ENCODE results near the gene DHRS7C.

DHRS7C gene, protein sequence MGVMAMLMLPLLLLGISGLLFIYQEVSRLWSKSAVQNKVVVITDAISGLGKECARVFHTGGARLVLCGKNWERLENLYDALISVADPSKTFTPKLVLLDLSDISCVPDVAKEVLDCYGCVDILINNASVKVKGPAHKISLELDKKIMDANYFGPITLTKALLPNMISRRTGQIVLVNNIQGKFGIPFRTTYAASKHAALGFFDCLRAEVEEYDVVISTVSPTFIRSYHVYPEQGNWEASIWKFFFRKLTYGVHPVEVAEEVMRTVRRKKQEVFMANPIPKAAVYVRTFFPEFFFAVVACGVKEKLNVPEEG

DNA sequence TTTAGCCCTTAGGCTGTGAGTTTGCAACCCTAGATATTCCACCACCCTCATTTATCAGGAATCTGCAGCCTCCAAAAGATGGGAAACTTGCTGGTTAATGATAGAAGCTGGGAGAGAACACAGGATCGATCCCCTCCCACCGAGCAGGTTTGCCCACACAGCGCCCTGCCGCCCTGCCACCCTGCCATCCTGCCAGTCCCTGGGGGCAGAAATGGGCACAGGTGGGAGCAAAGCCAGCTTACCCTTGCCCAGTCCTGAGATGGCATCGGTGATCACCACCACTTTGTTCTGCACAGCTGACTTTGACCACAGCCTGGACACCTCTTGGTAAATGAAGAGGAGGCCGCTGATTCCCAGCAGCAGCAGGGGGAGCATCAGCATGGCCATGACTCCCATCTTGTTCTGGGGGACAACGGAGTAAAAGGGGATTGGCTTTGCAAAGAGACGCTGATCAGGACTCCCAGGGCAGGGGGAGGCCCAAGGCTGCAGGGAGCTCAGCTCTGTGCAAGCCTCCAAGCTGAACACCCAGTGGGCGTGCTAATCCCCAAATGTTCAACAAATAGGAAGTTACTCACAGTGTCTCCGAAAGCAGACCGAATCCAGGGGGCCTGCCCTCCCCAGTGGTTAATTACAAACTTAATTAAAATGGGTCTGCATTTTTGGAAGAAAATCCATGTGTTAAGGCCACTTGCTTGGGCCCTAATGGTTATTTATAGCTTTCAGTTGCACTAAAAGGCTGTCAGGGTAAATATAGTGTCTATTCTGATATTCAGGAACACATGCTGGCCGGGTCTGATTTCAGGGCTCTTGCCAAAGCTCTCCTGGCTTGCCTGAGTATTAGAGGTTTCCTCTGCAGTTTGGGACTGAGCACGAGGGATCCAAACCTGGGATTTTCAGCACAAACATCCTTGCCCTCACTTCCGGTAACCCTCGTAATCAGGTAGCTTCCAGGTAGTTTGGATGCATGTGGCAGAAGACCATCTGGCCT, at the start of gene DHRS7C:
TSS of gene DHRS7C (minus strand) at position 704 of the 988 bp plus-strand sequence. CDS start at position 396, 308 bp downstream.
- H3K4me1 Mint-ChIP-seq: no peaks in the 10 kb centered on the region
- H3K4me3 Mint-ChIP-seq: no peak within 1 kb of the TSS
- DNase-seq (ENCODE audit: low spot score in 2 of 2) (no peak), ATAC-seq (ENCODE audit: low read depth) (no peak)
- H3K27me3 Mint-ChIP-seq: peaks cover 6% of the 10 kb centered on the region
- H3K9me3 Mint-ChIP-seq: no peaks in the 10 kb centered on the region
- no peaks in the 10 kb centered on the region for H3K36me3 Mint-ChIP-seq
- no peak within 1 kb of the TSS for H3K27ac Mint-ChIP-seq

DNA sequence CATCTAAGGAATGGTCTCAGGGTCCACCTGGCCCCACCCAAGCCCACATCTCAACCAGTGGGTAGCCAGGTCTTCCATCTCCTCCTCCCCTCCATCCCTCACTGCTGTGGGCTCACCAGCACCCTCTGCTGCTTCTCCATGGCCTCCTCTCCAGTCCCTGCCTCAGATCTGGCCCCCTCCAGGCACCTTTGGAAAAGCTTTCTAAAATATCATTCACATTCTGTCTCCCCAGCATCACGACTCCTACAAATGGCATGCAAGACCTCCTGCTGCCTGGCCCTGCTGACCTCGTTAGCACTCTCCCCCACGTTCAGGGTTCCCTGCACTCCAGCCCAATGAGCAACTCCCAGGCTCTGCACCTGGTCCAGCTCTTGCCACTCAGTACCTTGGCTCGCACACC, 48.0 kb upstream of the DHRS7C start:
- ATAC-seq (ENCODE audit: low read depth) (no peak), DNase-seq (ENCODE audit: low spot score in 2 of 2) (no peak)
- Mint-ChIP-seq H3K9me3 (peaks cover 3% of the 10 kb centered on the region), H3K4me3 (no peak overlapping the region), H3K4me1 (no peaks in the 10 kb centered on the region), H3K27ac (no peak overlapping the region), H3K36me3 (no peaks in the 10 kb centered on the region), H3K27me3 (peaks cover 9% of the 10 kb centered on the region)

DNA sequence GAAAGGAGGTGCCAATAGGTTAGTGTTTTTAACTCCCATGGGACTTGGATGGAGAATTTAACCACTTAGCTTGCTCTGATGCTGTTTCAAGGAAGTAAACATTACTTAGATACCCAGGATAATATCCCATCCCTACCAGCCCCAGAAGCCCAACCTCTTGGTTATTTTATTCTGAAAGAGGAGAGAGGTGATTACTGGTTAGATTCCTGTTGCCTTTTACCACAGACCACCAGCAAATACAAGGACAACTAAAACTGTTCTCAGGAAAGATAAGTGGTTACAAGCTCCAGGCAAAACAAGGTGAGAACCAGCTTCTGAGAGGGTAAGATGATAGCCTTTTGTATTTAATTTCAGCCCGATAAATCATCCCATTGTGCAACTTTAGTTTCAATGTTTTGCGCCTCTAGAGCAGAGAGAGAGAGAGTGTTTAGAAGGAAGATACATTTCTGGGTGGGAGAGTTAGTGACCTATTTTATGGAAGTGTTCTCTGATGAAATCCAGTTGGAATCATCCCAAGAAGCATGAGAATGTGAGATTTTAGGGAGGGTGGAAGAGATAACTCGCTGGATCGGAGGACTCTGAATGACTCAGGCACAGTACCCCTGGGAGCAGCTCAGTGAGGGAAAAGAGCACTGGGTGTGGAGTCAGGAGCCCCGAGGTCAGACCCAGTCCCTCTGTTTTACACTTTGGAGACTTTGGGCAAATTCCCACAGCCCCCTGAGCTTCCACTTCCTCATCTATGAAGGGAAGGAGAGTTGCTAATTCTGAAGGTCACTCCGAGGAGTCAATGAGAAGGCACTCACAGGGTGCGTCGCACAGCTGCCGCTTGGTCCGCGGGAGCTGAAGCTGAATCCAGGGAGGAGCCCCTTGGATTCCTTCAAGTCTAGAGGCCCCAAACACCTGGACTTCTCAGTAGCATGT, 46.4 kb upstream of the DHRS7C start:
- DNase-seq (ENCODE audit: low spot score in 2 of 2) (no peak), ATAC-seq (ENCODE audit: low read depth) (no peak)
- no peak overlapping the region for H3K27ac Mint-ChIP-seq
- no peak overlapping the region for H3K4me3 Mint-ChIP-seq
- H3K9me3 Mint-ChIP-seq: peaks cover 3% of the 10 kb centered on the region
- H3K27me3 Mint-ChIP-seq: peaks cover 5% of the 10 kb centered on the region
- no peaks in the 10 kb centered on the region for H3K36me3 Mint-ChIP-seq
- H3K4me1 Mint-ChIP-seq: no peaks in the 10 kb centered on the region

DNA sequence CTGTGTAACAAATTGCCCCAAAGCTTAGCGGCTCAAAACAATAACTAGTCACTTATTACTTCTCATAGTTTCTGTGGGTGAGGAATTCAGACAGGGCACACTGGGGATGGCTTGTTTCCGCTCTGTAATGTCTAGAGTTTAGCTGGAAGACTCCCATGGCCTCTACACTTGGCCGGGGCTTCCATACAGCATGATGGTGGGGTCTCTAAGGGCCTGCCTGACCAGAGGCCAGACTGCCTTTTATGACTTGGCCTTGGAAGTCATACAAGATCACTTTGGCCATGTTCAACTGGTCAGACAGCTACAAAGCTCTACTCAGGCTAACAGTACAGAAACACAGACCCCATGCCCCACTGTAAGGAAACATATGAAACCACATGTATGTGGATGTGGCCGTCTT, 42.5 kb upstream of the DHRS7C start:
- Mint-ChIP-seq H3K9me3 (no peaks in the 10 kb centered on the region), H3K36me3 (no peaks in the 10 kb centered on the region), H3K27me3 (peaks cover under 1% of the 10 kb centered on the region), H3K4me3 (no peak overlapping the region), H3K27ac (no peak overlapping the region), H3K4me1 (no peaks in the 10 kb centered on the region)
- no peak for ATAC-seq (ENCODE audit: low read depth)
- DNase-seq (ENCODE audit: low spot score in 2 of 2): no peak

DNA sequence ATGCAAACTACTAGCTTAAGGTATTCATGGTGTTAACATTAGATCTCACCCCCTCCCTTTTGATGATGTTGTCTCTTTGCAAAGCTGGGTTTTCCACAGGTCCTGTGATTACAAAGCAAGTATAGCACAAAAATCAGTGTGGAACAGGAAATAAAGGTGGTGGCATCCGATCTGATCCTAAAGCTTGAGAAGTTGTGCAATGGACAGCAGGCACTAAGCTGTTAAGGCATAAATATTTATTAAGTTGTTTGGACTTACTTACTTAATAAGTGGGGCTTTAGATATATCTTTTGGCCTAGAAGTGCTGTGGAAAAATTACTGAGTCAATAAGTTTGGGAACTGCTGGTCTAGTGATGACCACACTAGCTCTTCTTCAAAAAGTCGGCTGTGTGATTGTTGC, 39.3 kb upstream of the DHRS7C start:
- no peak for ATAC-seq (ENCODE audit: low read depth)
- H3K27me3 Mint-ChIP-seq: no peaks in the 10 kb centered on the region
- H3K4me3 Mint-ChIP-seq: no peak overlapping the region
- H3K9me3 Mint-ChIP-seq: no peaks in the 10 kb centered on the region
- no peaks in the 10 kb centered on the region for H3K4me1 Mint-ChIP-seq
- H3K27ac Mint-ChIP-seq: no peak overlapping the region
- H3K36me3 Mint-ChIP-seq: no peaks in the 10 kb centered on the region
- DNase-seq (ENCODE audit: low spot score in 2 of 2): no peak

DNA sequence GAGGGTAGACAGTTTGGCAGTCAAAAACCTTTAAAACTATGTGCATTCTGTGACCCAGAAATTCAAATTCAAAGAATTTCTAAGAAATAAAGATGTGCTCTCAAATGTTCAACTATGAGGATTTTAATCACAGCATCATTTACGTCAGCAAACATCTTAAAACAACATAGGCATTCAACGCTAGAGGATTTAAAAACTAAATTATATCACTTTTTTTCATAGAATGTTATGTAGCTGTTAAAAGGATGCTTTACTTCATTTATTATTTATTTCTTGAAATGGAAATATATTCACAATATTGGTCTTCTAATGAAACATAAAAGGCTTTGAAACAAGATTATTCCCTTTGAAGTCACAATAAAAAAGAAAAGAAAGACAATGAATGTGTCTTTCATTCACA, 38.0 kb upstream of the DHRS7C start:
- no peaks in the 10 kb centered on the region for H3K36me3 Mint-ChIP-seq
- no peaks in the 10 kb centered on the region for H3K9me3 Mint-ChIP-seq
- H3K27me3 Mint-ChIP-seq: no peaks in the 10 kb centered on the region
- no peak overlapping the region for H3K27ac Mint-ChIP-seq
- DNase-seq (ENCODE audit: low spot score in 2 of 2) (no peak), ATAC-seq (ENCODE audit: low read depth) (no peak)
- H3K4me1 Mint-ChIP-seq: no peaks in the 10 kb centered on the region
- no peak overlapping the region for H3K4me3 Mint-ChIP-seq

DNA sequence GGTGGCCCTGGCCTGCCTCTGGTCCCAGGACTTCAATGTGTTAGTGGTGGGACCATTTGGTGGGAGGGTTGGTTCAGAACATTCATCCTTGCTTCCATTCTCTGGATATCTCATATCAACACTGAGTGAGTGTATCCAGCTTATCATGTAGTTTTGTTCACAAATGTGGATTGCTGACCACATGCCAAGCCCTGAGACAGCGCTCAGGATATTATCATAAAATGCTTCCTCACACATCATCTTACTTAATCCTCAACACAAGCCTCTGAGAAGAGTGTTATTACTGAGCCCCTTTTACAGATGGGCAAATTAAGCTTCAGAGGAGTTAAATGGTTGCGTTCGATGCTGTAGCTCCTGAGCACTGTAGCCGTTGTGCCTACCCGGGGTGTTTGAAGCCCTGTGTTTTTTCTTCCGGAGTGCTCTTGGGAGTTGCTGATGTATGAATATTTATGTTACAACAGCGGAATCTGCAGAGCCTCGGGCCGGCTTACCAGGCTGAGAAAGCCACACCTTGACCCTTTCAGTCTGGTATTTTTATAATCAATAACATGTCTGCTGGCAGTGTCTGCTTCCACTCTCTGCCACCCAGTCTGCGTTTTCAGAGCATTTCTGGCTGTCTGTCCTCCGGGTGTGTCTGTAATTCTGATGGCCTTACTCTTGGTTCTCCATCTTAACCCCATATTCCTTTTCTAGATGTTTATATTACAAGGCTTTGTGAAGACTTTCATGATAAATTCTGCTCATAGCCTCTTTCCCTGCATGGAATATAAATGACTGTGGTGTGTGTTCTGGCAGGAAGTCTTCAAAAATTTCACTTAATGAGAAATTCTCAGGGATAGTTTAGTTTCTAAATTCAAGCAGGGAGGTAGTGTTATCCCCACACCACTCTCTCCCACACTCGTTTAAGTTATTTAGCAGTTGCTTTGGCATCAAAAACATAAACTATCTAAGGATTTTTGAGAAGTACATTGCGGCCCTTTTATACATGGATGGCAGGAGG, 37.2 kb upstream of the DHRS7C start:
- no peaks in the 10 kb centered on the region for H3K4me1 Mint-ChIP-seq
- no peak for ATAC-seq (ENCODE audit: low read depth)
- H3K9me3 Mint-ChIP-seq: no peaks in the 10 kb centered on the region
- H3K27me3 Mint-ChIP-seq: no peaks in the 10 kb centered on the region
- no peak for DNase-seq (ENCODE audit: low spot score in 2 of 2)
- H3K4me3 Mint-ChIP-seq: no peak overlapping the region
- H3K27ac Mint-ChIP-seq: no peak overlapping the region
- H3K36me3 Mint-ChIP-seq: no peaks in the 10 kb centered on the region

DNA sequence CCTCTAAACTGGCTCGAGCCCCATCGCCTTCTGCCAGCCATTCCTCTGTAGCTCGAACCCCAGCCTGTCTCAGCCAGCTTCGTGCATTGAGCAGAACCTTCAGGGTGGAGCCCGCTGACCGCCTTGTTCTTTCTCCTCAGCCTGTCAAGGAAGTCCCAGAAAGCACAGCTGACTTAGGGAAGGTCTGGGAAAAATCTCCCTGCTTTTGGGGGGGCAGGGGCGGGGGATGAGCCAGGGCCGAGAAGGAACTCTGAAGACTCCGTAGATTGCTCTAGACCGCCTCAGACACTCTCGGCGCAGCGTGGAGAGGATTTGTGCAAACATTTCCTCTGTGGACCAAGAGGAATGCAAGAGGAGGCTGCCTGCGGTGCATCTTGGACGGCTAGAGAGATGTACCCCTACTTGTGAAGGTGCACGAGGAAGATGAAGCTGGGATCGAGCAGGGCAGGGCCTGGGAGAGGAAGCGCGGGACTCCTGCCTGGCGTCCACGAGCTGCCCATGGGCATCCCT, 34.3 kb upstream of the DHRS7C start, which contains the start of gene GLP2R:
TSS of gene GLP2R (plus strand) at position 284 of the 510 bp plus-strand sequence. CDS start at position 424, 140 bp downstream.
- Mint-ChIP-seq H3K27me3 (peaks cover 3% of the 10 kb centered on the region), H3K27ac (no peak within 1 kb of the TSS), H3K36me3 (no peaks in the 10 kb centered on the region), H3K4me3 (no peak within 1 kb of the TSS), H3K9me3 (peaks cover 3% of the 10 kb centered on the region), H3K4me1 (no peaks in the 10 kb centered on the region)
- ATAC-seq (ENCODE audit: low read depth) (no peak), DNase-seq (ENCODE audit: low spot score in 2 of 2) (no peak)

DNA sequence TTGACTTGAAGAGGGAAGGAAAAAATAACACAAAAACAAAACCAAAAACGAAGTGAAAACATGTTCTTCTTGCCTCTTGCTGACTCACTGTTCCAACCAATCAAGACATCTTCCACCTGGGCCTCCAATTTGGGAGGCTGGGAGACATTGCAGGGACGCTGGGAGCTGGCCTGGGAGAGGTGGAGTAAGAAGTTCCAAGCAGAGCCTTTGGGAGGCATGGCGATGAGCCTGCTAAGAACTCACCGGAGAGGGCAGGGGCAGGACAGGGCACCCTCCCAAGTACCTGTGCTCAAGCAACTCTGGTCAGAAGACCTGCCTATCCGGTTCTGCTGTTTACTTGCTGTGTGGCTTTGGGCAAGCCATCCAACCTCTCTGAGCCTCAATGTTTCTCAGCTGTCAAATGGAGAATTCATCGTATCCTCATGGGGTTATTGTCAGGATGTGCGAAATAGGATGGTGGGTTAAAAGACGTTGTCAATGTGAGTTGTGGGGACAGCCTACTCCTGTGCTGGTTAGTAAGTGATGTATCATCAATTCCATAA, 33.5 kb upstream of the DHRS7C start:
- H3K36me3 Mint-ChIP-seq: no peaks in the 10 kb centered on the region
- DNase-seq (ENCODE audit: low spot score in 2 of 2) (no peak), ATAC-seq (ENCODE audit: low read depth) (no peak)
- peaks cover 3% of the 10 kb centered on the region for H3K9me3 Mint-ChIP-seq
- H3K27ac Mint-ChIP-seq: no peak overlapping the region
- peaks cover 3% of the 10 kb centered on the region for H3K27me3 Mint-ChIP-seq
- no peaks in the 10 kb centered on the region for H3K4me1 Mint-ChIP-seq
- H3K4me3 Mint-ChIP-seq: no peak overlapping the region

DNA sequence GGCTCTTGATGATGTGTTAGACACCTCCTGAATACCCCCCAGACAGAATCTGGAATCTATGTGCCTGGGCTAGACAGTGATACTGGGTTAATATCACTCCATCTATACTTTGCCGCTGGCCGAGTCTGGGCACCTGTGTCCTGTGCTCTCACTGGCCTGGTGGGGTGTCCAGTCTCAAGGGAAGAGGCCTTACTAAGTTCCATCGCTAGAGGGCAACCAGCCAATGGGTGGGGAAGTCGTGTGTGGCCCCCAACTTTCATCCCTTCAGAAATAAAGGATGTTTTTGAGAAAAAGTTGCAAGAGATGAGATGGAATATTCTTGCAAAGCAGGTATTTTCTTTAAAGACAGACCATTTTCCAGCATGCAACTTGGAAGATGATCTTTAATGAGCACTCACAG, 32.7 kb upstream of the DHRS7C start:
- Mint-ChIP-seq H3K4me1 (no peaks in the 10 kb centered on the region), H3K4me3 (no peak overlapping the region), H3K36me3 (no peaks in the 10 kb centered on the region), H3K9me3 (peaks cover 3% of the 10 kb centered on the region), H3K27me3 (peaks cover 3% of the 10 kb centered on the region), H3K27ac (no peak overlapping the region)
- no peak for ATAC-seq (ENCODE audit: low read depth)
- no peak for DNase-seq (ENCODE audit: low spot score in 2 of 2)

DNA sequence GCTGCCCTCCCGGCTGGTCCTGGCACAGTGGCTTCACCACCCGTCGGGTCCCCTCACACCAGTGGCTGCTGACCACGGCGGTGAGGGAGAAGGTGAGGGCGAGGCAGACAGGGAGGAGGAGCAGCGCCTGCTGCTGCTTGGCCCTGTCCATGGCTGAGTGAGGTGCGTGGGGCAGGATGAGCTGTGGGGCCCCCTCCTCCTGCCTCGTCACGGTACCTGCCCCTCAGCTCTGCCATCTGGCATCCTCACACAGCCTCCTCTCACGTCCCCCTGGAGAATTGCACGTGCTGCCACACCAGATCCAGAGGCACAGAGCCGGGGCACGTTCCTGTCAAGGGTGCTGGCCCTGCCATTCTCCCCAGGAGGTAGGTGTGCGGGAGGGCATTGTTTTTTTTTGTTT, 30.5 kb upstream of the DHRS7C start, which contains the start of gene GSG1L2:
TSS of gene GSG1L2 (minus strand) at position 159 of the 400 bp plus-strand sequence. CDS start at position 151, 8 bp downstream.
- Mint-ChIP-seq H3K27ac (no peak within 1 kb of the TSS), H3K27me3 (peaks cover 7% of the 10 kb centered on the region), H3K36me3 (no peaks in the 10 kb centered on the region), H3K4me3 (no peak within 1 kb of the TSS), H3K4me1 (no peaks in the 10 kb centered on the region), H3K9me3 (peaks cover 6% of the 10 kb centered on the region)
- ATAC-seq (ENCODE audit: low read depth) (no peak), DNase-seq (ENCODE audit: low spot score in 2 of 2) (no peak)

DNA sequence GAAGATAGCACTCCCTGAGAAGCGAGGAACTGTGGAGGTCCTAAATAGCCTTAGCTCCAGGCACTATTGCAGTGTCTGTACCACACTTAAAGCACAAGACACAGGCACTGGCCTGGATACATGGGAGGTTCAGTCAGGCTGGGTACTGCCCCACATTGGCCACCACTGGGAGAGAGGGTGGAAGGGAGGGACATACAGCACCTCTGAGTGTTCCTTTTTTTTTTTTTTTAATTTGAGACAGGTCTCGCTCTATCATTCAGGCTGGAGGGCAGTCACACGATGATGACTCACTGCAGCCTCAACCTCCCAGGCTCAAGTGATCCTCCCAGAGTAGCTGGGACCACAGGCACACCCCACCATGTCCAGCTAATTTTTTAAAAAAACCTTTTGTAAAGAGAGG, 29.1 kb upstream of the DHRS7C start:
- no peak overlapping the region for H3K27ac Mint-ChIP-seq
- no peak for ATAC-seq (ENCODE audit: low read depth)
- no peak for DNase-seq (ENCODE audit: low spot score in 2 of 2)
- peaks cover 12% of the 10 kb centered on the region for H3K9me3 Mint-ChIP-seq
- no peaks in the 10 kb centered on the region for H3K36me3 Mint-ChIP-seq
- peaks cover 9% of the 10 kb centered on the region for H3K27me3 Mint-ChIP-seq
- H3K4me3 Mint-ChIP-seq: no peak overlapping the region
- H3K4me1 Mint-ChIP-seq: peaks cover 3% of the 10 kb centered on the region

Measured in memory B cell (primary cell).